PC-3 (cell line): ENCODE data around the gene HAND1. TPM values are rescaled to one million over a fixed set of nuclear protein-coding genes. Genes with fewer than 3 reads are reported as not detected.

Experiments used
- ATAC-seq: fragments of 200-7000 bp; cut with Tn5 transposase; 2 replicates; pipeline ENCODE4 v1.9.1; 2020; ENCODE audit warnings: mild to moderate bottlenecking, moderate library complexity
- BruUV-seq: library from RNA; stranded (reverse); fragments of 400-500 nt; replicated peaks from 2 replicates; lab custom pipeline; 2021; lab: Mats Ljungman, UMichigan
- CTCF ChIA-PET: fragments of 300-600 bp; sonication (Branson Sonifier 250); formaldehyde crosslinking; loops from one replicate; lab custom pipeline; 2022; ENCODE audit warnings: antibody characterized with exemption; lab: Charles Lee
- POLR2A ChIA-PET: fragments of 300-600 bp; sonication (Branson Sonifier 250); formaldehyde crosslinking; loops from one replicate; lab custom pipeline; 2022; ENCODE audit warnings: antibody characterized with exemption; ENCODE audit not compliant: unreplicated experiment; lab: Charles Lee
- DNase-seq: peaks from one replicate; pipeline ENCODE4 v3.0.0-alpha.2; 2015
- H2AFZ ChIP-seq: fragments of 300-600 bp; sonication (generic); 2 replicates; pipeline ENCODE4 v1.6.0; 2016; ENCODE audit warnings: antibody characterized with exemption, low read length
- H3F3A ChIP-seq: fragments of 300-600 bp; sonication (generic); one replicate; pipeline ENCODE4 v1.6.0; 2017; ENCODE audit warnings: antibody characterized with exemption, low read length, control low read depth, mild to moderate bottlenecking; ENCODE audit not compliant: unreplicated experiment
- H3K27ac ChIP-seq: fragments of 300-600 bp; sonication (generic); 2 replicates; pipeline ENCODE4 v1.5.1; 2016; ENCODE audit warnings: mild to moderate bottlenecking, low read length
- H3K27me3 ChIP-seq: fragments of 300-600 bp; sonication (generic); 2 replicates; pipeline ENCODE4 v1.6.1; 2016; ENCODE audit warnings: low read length, mixed read lengths
- H3K36me3 ChIP-seq: fragments of 300-600 bp; sonication (generic); 2 replicates; pipeline ENCODE4 v1.6.1; 2016; ENCODE audit warnings: low read depth, mixed run types, low read length, mixed read lengths
- H3K4me1 ChIP-seq: fragments of 300-600 bp; sonication (generic); 2 replicates; pipeline ENCODE4 v1.5.1; 2016; ENCODE audit warnings: low read length; ENCODE audit not compliant: insufficient read depth
- H3K4me2 ChIP-seq: fragments of 300-600 bp; sonication (generic); 2 replicates; pipeline ENCODE4 v1.6.0; 2016; ENCODE audit warnings: low read length
- H3K4me3 ChIP-seq: fragments of 300-600 bp; sonication (generic); 2 replicates; pipeline ENCODE4 v1.5.1; 2016; ENCODE audit warnings: mild to moderate bottlenecking, low read length, mixed read lengths
- H3K79me2 ChIP-seq: fragments of 300-600 bp; sonication (generic); 2 replicates; pipeline ENCODE4 v1.6.1; 2017; ENCODE audit warnings: low read length, mixed read lengths
- H3K9ac ChIP-seq: fragments of 300-600 bp; sonication (generic); 2 replicates; pipeline ENCODE4 v1.6.0; 2016; ENCODE audit warnings: mild to moderate bottlenecking, low read length
- H3K9me2 ChIP-seq: fragments of 300-600 bp; sonication (generic); replicated peaks from 2 replicates; pipeline ENCODE4 v1.6.1; 2016; ENCODE audit warnings: mixed run types, low read length, mixed read lengths
- H3K9me3 ChIP-seq: fragments of 300-600 bp; sonication (generic); 2 replicates; pipeline ENCODE4 v1.6.1; 2016; ENCODE audit warnings: low read length, mixed read lengths
- H4K20me1 ChIP-seq: fragments of 300-600 bp; sonication (generic); 2 replicates; pipeline ENCODE4 v1.6.1; 2016; ENCODE audit warnings: low read length, mixed read lengths
- EZH2 ChIP-seq: fragments of 300-600 bp; sonication (generic); IDR thresholded peaks from one replicate; pipeline ENCODE4 v1.6.1; 2017; ENCODE audit warnings: antibody characterized with exemption, mild to moderate bottlenecking, low read length; ENCODE audit not compliant: unreplicated experiment
- EZH2phosphoT487 ChIP-seq: fragments of 300-600 bp; sonication (generic); IDR thresholded peaks from 2 replicates; pipeline ENCODE4 v1.6.1; 2018; ENCODE audit warnings: mild to moderate bottlenecking, antibody characterized with exemption, low read length, borderline replicate concordance
- intact Hi-C: fragments of 100-400 bp; cut with micrococcal nuclease; formaldehyde crosslinking; loops from 2 replicates; pipeline ENCODE4 v1.9.0; 2023
- total RNA-seq: library from RNA; depleted of rRNA; stranded (reverse); fragments of >200 nt; gene quantifications from 2 replicates; pipeline ENCODE4 v1.2.3, GENCODE V29; 2014
- TF ChIP-seq, protein P1 (sequence below): fragments of 300-600 bp; sonication (generic); conservative IDR thresholded peaks from 2 replicates; pipeline ENCODE4 v1.5.1; 2017; ENCODE audit warnings: antibody characterized with exemption, low read depth, mild to moderate bottlenecking, low read length

The HAND1 gene
- total RNA-seq, 1 experiment from 2014 or later: not detected

- H3F3A ChIP-seq: no peaks in the 10 kb centered on the region
- H2AFZ ChIP-seq: no peak overlapping the region
- H3K36me3 ChIP-seq: no peaks in the 10 kb centered on the region
- DNase-seq: no peak
- no peak overlapping the region for H3K4me3 ChIP-seq
- no peaks in the 10 kb centered on the region for H3K4me1 ChIP-seq
- H4K20me1 ChIP-seq: no peaks in the 10 kb centered on the region
- H3K27ac ChIP-seq: no peak overlapping the region
- no peaks in the 10 kb centered on the region for H3K9me3 ChIP-seq
- ChIA-PET CTCF (no interaction called here), POLR2A (no interaction called here)
- TF ChIP-seq, protein P1, sequence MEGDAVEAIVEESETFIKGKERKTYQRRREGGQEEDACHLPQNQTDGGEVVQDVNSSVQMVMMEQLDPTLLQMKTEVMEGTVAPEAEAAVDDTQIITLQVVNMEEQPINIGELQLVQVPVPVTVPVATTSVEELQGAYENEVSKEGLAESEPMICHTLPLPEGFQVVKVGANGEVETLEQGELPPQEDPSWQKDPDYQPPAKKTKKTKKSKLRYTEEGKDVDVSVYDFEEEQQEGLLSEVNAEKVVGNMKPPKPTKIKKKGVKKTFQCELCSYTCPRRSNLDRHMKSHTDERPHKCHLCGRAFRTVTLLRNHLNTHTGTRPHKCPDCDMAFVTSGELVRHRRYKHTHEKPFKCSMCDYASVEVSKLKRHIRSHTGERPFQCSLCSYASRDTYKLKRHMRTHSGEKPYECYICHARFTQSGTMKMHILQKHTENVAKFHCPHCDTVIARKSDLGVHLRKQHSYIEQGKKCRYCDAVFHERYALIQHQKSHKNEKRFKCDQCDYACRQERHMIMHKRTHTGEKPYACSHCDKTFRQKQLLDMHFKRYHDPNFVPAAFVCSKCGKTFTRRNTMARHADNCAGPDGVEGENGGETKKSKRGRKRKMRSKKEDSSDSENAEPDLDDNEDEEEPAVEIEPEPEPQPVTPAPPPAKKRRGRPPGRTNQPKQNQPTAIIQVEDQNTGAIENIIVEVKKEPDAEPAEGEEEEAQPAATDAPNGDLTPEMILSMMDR: no peak
- TF ChIP-seq EZH2phosphoT487 (no peak), EZH2 (no peak)
- intact Hi-C loops: no loop called here
- no TSS peak for BruUV-seq
- H3K9me2 ChIP-seq: no peaks in the 10 kb centered on the region
- no peak for ATAC-seq
- no peaks in the 10 kb centered on the region for H3K79me2 ChIP-seq
- no peak overlapping the region for H3K9ac ChIP-seq
- H3K27me3 ChIP-seq: no peaks in the 10 kb centered on the region
- no peak overlapping the region for H3K4me2 ChIP-seq
Measured at GRCh38 chr5:154437281-154437965, 40.6 kb downstream of the HAND1 start.

- POLR2A ChIA-PET: interaction anchor here (0.6 kb wide), 1 partner anchor 244 kb away, joined by 3 read pairs; no protein-coding TSS in a partner anchor
- no peak overlapping the region for H3K9ac ChIP-seq
Measured at GRCh38 chr5:154435226-154435625, 42.8 kb downstream of the HAND1 start.

More at GRCh38 chr5:154435226-154435625, 42.8 kb downstream of the HAND1 start:
- Histone ChIP-seq H3K4me2 (no peak overlapping the region), H4K20me1 (no peaks in the 10 kb centered on the region), H2AFZ (no peak overlapping the region), H3K4me1 (no peaks in the 10 kb centered on the region), H3K36me3 (no peaks in the 10 kb centered on the region), H3K79me2 (no peaks in the 10 kb centered on the region), H3K9me2 (no peaks in the 10 kb centered on the region), H3K9me3 (no peaks in the 10 kb centered on the region), H3K27ac (no peak overlapping the region), H3K4me3 (no peak overlapping the region), H3F3A (no peaks in the 10 kb centered on the region), H3K27me3 (no peaks in the 10 kb centered on the region)
- no peak for DNase-seq
- no TSS peak for BruUV-seq
- intact Hi-C loops: no loop called here
- TF ChIP-seq, protein P1: no peak
- TF ChIP-seq EZH2 (no peak), EZH2phosphoT487 (no peak)
- CTCF ChIA-PET: no interaction called here
- no peak for ATAC-seq
